GM12865 (cell line): ENCODE results near the gene SLC32A1.

Experiments used
- DNase-seq: peaks from one replicate; pipeline ENCODE4 v3.0.0; 2010; ENCODE audit warnings: low read depth
- H3K4me3 ChIP-seq: 2 replicates; pipeline ENCODE4 v1.5.1; 2011; ENCODE audit warnings: mild to moderate bottlenecking, low read depth, low read length, control low read depth
- TF ChIP-seq, protein P1 (sequence below): IDR thresholded peaks from 2 replicates; pipeline ENCODE4 v1.5.1; 2011; ENCODE audit warnings: low read length, control low read depth, low read depth, inconsistent platforms; ENCODE audit not compliant: insufficient read depth; ENCODE audit errors: missing control alignments

SLC32A1 gene

GRCh38 chr20:38704136-38704535, 20.1 kb upstream of the SLC32A1 start:
- DNase-seq: no peak
- H3K4me3 ChIP-seq: no peak overlapping the region
- TF ChIP-seq, protein P1, sequence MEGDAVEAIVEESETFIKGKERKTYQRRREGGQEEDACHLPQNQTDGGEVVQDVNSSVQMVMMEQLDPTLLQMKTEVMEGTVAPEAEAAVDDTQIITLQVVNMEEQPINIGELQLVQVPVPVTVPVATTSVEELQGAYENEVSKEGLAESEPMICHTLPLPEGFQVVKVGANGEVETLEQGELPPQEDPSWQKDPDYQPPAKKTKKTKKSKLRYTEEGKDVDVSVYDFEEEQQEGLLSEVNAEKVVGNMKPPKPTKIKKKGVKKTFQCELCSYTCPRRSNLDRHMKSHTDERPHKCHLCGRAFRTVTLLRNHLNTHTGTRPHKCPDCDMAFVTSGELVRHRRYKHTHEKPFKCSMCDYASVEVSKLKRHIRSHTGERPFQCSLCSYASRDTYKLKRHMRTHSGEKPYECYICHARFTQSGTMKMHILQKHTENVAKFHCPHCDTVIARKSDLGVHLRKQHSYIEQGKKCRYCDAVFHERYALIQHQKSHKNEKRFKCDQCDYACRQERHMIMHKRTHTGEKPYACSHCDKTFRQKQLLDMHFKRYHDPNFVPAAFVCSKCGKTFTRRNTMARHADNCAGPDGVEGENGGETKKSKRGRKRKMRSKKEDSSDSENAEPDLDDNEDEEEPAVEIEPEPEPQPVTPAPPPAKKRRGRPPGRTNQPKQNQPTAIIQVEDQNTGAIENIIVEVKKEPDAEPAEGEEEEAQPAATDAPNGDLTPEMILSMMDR: no peak

GRCh38 chr20:38706509-38706908, 17.8 kb upstream of the SLC32A1 start:
- DNase-seq: no peak
- TF ChIP-seq, protein P1: no peak
- H3K4me3 ChIP-seq: no peak overlapping the region

GRCh38 chr20:38714308-38714707, 10.0 kb upstream of the SLC32A1 start:
- DNase-seq: no peak
- TF ChIP-seq, protein P1: no peak

GRCh38 chr20:38715646-38716045, 8.6 kb upstream of the SLC32A1 start:
- H3K4me3 ChIP-seq: no peak overlapping the region
- TF ChIP-seq, protein P1: no peak
- no peak for DNase-seq

More at GRCh38 chr20:38714308-38714707, 10.0 kb upstream of the SLC32A1 start:
- H3K4me3 ChIP-seq: no peak overlapping the region

GRCh38 chr20:38722683-38723016, 1.6 kb upstream of the SLC32A1 start:
- no peak for DNase-seq
- TF ChIP-seq, protein P1: no peak
- H3K4me3 ChIP-seq: no peak overlapping the region

DNA sequence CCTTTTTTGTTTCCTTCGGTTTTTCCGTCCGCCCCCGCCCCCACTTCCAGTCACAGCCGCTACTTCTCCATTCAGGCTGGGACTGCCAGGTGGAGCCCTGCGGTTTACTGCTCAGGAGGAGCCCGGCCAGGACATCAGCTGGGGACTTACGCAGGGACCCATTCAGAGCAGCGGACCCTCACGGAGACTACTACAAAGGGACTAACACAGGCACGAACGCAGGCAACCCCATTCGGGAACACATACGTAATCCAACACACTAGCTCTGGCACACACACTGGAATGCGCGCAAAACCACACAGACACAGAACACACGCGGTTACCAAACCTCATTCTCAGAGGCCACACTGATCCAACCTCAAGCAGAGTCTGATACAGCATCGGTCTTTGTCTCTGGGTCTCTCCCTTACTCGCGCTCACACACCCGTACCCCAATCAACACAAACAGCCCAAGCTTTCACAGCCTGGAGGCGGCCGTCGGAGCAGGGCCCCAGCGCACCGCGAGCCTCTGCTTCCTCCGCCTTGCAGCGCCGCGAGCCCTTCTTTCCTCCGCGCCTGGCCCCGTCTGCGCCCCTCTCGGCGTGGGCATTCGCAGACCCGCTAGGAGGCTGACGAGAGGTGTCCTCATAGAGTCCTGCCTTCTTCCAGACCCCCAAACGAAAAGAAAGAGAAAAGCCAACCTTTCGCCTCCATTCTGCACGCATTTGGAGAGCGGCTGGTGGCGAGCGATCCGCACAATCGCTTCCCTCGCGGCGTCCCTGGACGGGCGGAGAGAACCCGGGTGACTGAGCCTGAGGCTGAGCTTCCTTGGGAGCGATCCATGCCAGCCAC, 1.1 kb upstream of the SLC32A1 start:
- DNase-seq: no peak
- TF ChIP-seq, protein P1: no peak
- H3K4me3 ChIP-seq: no peak overlapping the region
